ENCODE data around the gene SPACA6.
"Not testable (repeated sequence)": the region's sequence is repeated elsewhere in the genome, so short reads cannot be mapped to it uniquely, and the experiment has no call there.

SPACA6 gene, protein sequence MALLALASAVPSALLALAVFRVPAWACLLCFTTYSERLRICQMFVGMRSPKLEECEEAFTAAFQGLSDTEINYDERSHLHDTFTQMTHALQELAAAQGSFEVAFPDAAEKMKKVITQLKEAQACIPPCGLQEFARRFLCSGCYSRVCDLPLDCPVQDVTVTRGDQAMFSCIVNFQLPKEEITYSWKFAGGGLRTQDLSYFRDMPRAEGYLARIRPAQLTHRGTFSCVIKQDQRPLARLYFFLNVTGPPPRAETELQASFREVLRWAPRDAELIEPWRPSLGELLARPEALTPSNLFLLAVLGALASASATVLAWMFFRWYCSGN

DNA sequence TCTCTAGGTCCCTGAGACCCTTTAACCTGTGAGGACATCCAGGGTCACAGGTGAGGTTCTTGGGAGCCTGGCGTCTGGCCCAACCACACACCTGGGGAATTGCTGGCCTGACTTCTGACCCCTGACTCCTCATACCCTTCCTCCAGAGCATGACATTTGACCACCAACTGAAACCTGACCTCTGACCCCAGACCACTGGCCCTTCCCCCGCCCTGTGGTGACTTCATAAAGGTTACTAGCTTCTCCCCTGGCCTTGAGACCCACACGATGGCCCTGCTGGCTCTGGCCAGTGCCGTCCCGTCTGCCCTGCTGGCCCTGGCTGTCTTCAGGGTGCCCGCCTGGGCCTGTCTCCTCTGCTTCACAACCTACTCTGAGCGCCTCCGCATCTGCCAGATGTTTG lies at the start of gene SPACA6:
Gene SPACA6, plus strand, starts transcription at position 71 of the 400 bp plus-strand sequence. Its CDS starts 197 bp downstream, at position 268.
- DNase-seq (ENCODE audit: low spot score) = no peak

DNA sequence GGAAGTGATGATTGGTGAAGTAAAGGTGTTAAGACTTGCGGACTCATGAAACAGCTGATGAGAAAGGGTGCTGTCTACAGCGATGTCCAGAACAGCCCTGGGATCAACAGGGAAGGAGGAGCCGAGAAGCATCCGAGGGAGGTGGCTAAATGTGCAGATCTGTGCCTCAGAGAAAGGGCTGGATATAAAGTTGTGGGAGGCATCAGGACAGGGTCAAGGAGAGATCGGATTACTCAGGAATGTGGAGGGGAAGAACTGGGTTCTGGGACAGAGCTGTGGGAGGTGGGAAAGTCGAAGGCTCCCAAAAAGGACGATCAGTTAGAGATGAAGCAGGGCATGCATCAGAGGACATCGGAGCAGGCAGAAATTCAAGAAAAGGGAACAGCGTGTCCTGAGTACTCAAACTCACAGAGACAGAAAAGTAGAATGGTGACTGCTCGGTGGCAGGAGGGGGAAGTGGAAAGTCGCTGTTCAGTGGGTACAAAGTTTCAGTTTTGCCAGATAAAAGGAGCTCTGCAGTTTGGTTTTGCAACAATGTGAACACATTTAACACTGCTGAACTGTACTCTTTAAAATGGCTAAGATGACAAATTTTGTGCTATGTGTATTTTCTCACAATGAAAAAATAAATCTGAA lies 48.4 kb upstream of the SPACA6 start:
- peak; percentile 9 for DNase-seq (ENCODE audit: low spot score)

DNA sequence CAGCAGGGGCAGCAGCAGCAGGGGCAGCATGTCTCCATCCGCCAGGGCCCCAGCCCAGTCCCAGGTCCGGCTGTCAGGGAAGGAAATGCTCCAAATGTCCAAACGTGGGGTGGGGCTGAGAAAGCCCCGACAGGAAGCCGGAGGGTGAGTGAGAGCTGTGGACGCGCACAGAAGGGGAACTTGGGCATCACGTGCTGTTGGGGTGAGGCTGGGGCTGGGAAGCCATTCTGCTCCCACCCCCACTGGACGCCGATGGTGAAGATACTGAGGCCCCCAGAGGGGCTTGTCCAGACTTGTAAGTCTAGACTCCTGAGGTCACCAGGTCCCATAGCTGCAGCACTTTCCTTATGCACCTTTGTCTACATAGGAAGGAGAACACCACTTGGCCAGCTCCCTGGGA lies 46.4 kb upstream of the SPACA6 start, which contains the start of gene SIGLEC14:
Gene SIGLEC14, minus strand, starts transcription at position 96 of the 400 bp plus-strand sequence. Its CDS starts 66 bp downstream, at position 30.
- DNase-seq (ENCODE audit: low spot score) = not testable (repeated sequence)

DNA sequence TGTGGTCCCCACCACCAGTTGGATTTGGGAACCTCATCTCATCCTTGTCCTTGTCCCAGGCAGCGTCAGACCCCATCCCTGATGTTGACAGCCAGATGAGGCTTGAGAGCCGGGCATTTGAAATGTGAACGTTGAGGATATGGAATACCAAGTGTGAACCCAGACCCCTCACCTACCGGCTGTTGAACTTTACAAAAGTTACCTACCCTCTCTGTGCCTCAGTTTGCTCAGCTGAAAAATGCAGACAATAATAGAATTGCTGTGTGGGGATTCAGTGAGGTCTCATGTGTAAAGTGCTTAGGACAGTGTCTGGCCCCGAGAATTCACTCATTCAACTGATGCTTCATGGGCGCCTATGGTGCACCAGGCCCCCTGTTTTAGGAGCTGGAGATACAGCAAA lies 45.8 kb upstream of the SPACA6 start:
- no peak for DNase-seq (ENCODE audit: low spot score)

DNA sequence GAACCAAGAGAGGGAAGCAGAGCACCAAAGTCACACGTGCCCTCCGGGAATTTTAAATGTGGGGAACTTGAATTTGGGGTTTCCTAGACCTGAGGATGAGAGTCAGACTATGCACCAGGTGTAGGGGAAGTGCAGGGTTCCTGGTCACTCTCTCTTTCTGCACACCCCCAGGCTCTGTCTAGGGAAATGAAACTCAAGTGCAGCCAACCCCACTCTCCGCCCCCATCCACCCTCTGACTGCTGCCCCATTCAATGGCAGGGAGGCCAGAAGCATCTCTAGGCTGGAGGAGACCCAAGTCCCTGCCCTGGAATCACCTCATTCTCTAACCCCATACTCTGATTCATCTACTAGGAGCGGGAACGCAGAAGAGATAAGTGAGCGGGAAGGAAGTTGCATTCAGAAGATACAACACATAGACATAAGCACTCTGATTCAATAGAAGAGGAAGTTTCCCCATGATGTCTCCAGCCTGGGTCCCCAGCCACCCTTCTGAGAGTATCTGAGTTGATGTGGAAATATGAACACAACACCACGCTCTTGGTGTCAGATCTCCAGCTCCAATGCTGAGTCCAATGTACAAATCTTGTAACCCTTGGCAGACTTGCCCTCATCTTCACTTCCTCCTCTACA lies 41.8 kb upstream of the SPACA6 start:
- peak; percentile 60 for DNase-seq (ENCODE audit: low spot score)

DNA sequence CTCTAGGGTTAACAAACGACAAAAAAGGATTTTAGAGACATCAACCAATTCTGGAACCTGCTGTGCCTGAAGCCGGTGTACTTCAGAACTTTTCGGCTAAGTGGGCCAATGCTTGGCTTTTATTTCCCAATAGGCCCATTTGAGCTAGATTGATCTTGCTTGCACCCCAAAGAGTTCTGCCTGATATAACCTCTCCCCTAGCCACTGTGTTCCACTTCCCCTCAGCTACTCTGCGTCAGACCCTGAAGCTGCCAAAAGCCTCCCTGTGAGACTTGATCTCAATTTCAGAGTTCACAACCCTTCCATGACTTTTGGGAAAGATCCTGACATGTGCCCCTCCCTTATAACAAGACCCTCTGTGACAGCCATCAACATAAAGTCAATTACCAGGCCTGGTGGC lies 40.9 kb upstream of the SPACA6 start:
- no peak for DNase-seq (ENCODE audit: low spot score)

DNA sequence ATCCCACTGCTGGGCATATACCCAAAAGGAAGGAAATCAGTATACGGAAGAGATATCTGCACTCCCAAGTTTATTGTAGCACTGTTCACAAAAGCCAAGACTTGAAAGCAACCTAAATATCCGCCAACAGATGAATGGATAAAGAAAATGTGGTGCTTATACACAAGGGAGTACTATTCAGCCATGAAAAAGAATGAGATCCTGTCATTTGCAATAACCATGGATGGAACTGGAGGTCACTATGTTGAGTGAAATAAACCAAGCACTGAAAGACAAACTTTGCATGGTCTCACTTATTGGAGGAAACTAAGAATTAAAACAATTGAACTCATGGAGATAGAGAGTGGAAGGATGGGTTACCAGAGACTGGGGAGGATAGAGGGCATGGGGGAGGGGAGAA lies 40.0 kb upstream of the SPACA6 start:
- no peak for DNase-seq (ENCODE audit: low spot score)

DNA sequence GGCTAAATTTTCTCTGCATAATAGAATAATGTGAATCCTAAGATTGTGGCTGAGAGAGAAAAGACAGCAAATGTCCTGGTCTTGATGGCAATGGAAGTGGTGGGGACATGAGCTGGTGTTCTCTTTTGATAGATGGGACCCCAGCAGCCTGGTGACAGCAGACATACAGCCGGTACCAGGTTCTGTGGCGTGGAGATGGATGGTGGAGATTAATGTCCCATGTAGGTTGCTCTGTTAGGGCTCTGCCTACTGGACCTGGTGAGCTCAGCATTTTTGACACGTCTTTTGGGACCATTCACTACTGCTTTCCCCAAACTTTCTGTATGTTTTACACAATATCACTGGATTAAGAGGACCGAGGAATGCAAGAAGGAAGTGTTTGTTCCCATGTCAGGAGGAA lies 38.3 kb upstream of the SPACA6 start:
- no peak for DNase-seq (ENCODE audit: low spot score)

DNA sequence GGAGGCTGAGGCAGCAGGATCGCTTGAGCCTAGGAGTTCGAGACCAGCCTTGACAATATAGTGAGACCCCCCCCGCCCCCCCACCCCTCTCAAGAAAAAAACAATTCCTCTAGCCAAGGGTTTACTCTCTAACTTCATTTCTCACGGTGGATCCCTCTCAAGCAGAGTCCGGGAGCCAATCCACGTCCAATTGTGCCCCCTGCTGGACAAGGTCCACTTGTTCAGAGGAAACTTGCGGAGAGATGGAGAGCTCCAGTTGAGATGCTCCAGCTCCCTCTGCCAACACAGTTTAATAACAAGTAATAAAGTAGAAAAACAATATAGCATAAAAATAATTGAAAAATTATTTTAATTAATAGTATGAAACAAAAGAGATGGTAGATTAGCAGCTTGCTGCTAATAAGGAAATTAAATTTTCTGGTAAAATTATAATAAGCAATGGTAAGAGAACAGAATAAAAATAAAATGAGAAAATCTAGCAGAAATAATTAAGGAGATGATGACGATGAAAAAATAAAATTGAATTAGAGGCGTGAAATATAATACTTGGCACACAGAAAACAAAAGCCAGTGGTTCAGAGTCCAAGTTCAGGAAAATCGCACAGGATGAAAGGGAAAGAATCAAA lies 32.0 kb upstream of the SPACA6 start:
- peak; percentile 59 for DNase-seq (ENCODE audit: low spot score)

DNA sequence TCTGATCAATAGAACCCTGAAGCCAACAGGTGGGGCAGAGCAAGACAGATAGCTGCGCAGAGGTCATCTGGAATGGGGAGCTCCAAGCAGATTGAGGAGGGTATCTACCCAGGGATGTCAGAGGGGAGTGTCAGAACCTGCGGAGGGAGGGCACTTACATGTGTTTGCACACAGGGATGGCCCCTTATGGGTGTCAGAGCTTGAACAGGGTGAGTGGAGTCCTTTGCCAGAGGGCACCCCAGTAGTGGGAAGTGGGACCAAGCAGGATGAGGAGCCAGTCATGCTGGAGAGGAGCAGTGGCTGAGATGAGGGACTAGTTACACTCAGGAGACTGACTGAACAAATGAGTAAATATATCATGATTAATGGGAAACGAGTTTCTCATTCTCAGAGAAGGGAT lies 29.5 kb upstream of the SPACA6 start:
- no peak for DNase-seq (ENCODE audit: low spot score)

DNA sequence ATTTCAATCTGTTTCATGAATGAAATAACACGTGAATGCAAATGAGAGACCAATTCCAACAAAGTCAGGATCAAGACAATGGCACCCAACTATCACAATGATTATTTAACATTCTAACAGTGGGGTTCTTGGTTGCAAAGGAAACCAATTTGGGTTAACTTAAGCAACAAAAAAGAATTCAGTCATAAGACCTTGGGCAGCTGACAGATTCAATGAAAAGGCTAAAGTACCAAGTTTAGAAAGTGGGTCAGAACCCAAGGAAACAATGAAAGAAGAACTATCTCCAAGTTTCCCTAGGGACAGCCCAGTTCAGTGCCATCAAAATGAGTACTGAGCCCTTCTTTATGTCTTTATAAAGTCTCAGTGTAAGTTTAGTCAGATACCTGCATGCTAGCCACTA lies 29.0 kb upstream of the SPACA6 start:
- DNase-seq (ENCODE audit: low spot score) = no peak

DNA sequence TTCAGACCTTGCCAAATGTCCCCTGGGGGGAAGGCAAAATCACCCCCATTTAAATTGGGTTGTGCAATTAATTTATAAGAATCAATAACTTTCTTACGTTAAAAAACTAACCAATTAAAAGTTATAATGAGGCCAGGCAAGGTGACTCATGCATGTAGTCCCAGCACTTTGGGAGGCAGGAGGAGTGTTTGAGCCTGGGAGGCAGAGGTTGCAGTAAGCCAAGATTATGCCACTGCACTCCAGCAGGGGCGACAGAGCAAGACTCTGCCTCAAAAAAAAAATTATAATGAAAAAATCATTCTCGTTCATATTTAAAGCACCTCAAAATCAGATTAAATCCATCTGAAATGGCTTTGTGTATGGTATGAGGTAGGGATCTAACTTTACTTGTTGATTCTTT lies 28.1 kb upstream of the SPACA6 start:
- no peak for DNase-seq (ENCODE audit: low spot score)

DNA sequence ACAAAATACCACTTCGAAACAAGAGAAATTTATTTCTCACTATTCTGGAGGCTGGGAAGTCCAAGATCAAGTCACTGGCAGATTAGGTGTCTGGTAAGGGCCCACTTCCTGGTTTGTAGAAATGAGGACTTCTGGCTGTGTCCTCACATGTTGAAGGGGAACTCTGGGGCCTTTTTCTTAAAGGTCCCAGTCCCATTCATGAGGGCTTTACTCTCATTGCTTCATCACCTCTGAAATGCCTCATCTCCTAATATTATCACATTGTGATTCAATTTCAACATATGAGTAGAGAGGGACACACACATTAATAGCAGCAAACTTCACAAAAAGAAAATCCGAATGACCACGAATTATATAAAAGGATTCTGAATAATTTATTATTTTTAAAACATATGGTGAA lies 24.9 kb upstream of the SPACA6 start:
- no peak for DNase-seq (ENCODE audit: low spot score)

DNA sequence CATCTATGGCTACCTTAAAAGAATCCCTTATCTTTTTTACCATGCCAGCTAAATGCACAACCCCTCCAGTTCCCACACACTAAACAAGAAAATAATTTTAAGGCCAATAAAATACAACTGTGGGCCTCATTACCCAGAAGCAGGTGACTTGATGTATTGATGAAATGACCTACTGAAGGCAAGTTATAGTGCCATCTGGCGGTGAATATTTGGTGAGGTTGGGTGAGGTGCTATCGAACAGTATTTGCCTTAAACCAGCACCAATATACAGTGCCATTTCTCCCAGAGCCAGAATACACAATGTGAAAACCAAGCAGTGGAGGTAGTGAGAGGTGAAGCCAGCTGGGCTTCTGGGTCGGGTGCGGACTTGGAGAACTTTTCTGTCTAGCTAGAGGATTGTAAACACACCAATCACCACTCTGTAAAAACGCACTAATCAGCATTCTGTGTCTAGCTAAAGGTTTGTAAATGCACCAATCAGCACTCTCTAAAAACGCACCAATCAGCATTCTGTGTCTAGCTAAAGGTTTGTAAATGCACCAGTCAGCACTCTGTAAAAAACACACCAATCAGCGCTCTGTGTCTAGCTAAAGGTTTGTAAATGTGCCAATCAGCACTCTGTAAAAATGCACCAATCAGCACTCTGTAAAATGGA lies 17.1 kb upstream of the SPACA6 start:
- not testable (repeated sequence) for DNase-seq (ENCODE audit: low spot score)

DNA sequence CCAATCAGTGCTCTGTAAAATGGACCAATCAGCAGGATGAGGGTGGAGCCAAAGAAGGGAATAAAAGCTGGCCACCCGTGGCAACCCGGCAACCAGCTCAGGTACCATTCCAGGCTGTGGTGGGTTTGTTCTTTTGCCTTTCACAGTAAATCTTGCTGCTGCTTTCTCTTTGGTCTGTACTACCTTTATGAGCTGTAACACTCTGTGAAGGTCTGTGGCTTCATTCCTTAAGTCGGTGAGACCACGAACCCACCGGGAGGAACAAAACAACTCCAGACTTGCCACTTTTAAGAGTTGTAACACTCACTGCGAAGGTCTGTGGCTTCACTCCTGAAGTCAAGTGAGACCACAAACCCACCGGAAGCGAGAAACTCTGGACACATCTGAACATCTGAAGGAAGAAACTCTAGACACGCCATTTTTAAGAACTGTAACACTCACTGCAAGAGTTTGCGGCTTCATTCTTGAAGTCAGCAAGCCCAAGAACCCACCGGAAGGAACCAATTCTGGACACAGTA lies 16.5 kb upstream of the SPACA6 start:
- DNase-seq (ENCODE audit: low spot score) = no peak

DNA sequence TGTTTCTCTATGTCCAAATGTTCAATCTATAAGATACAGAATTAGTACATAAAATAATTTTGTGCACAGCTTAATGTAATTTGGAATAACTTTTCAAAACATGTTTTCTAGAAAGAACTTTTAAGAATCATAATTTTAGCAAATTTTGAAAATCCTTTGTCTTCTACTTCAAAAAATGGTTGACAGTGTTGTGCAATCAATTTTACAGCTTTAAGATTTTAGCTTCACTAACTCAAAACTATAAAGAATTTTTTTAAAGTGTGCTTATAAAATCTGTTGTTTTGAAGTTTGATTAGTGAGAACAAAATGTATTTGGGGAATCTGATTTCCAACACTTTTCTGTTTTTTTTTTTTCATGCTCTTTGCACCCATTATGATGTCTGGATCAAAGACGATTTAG lies 12.7 kb upstream of the SPACA6 start:
- no peak for DNase-seq (ENCODE audit: low spot score)

DNA sequence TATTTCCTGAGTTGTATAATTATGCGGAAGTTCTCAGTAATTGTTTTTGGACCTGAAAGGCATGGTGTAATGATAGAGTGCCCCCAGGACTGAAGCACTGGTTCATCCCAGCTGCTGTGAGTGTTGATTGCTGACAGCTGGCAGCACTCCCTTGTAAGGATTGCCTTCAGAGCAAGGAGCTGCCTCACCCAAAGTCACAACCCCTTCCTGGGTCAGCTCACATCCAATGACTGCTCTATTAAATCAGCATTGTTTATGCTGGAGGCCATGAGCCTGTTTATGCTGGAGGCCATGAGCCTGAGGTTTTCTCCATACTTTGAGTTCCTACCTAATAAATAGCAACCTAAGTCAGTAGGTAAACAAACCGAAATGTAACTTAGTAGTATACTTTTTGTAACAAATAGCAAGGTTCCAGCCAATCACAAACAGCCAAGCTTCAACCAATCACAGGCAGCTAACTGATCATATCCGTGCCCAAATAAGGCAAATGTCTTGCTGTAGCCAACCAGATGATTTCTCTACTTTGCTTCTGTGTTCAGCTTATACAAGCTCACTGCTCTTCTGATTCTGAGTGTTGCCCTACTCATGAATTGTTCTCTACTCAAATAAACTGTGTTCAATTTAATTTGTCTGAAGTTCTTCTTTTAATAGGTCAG lies 11.7 kb upstream of the SPACA6 start:
- DNase-seq (ENCODE audit: low spot score) = no peak

DNA sequence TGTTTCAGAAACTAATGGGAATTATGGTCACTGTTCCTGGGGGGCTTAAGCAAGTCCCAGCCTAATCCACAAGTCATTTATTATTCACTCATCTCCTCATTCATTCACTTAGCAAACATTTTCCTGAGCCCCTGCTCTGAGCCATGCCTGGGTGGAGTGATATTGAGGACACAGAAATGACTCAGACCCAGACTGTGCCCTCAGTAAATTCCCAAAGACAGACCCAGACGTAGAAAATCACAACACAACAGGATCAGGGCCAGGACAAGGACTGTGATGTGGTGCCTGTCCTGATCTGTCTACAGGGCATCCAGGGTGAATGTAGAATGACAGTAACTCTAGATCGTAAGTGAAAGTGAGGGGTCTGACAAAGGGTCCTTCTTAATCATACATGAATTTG lies 7.0 kb upstream of the SPACA6 start:
- DNase-seq (ENCODE audit: low spot score) = no peak

DNA sequence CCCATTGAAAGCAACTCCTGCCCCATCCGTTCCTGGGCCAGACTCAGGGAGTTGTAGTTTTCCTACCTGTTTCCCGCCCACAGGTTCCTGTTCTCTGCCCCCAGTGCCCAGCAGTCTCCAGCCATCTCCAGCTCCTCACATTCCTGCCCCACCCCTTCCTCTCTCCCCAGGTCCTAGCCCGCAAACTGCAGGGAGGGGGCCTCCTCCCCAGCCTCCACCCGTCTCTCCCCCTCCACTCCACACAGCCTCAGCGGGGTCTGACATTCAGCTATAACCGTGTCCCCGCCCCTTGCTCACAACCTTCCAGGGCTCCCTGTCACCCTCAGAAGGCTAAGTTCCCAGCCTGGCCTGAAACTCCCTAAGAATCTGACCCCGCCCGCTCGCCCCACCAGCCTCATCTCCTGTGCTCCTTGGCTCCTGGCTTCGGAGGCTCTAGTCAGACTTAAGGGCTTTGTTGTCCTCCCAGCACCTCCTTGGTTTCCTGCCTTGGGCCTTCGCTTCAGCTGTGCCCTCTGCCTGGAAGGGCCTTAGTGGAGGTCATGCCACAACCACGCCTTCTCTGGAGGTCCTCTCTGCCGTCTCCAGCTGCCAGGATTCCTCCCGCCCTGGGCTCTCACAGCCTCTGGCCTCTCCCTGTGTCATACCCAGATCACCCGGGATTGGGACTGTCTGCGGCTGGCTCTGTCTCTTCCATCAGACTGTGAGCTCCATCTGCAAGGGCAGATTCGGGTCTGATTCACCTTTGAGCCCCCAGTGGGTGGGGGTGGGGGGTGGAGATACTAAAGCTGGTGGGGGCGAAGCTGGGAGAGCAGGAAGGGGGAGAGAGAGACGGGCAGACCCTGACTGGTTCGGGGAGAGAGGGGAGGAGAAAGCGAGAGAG lies 5.1 kb upstream of the SPACA6 start:
- DNase-seq (ENCODE audit: low spot score) = no peak

Data from germinal center (tissue), 1 donor.